GM12878 (cell line): Measurements from ENCODE around the gene CELF2. TPM values are rescaled to one million over a fixed set of nuclear protein-coding genes. Genes with fewer than 3 reads are reported as not detected.
A peak's percentile ranks its signal among the peaks of the same experiment; 100 is the strongest.

ENCODE experiments used
- ATAC-seq: fragments of 200-7000 bp; cut with Tn5 transposase; 3 replicates; pipeline ENCODE4 v1.9.1; 2020; ENCODE audit warnings: mild to moderate bottlenecking, moderate library complexity
- BruUV-seq: library from RNA; stranded (reverse); fragments of 400-500 nt; replicated peaks from 2 replicates; lab custom pipeline; 2021; lab: Mats Ljungman, UMichigan
- CTCF ChIA-PET: fragments of 300-600 bp; sonication (Branson Sonifier 250); formaldehyde crosslinking; extraction: SDS; loops from one replicate; lab custom pipeline; 2021; ENCODE audit warnings: inconsistent platforms; lab: Yijun Ruan, JAX
- POLR2A ChIA-PET: fragments of 350-600 bp; formaldehyde crosslinking; extraction: SDS; loops from one replicate; lab custom pipeline; 2021; ENCODE audit warnings: inconsistent platforms; lab: Charles Lee
- RAD21 ChIA-PET: fragments of 300-600 bp; sonication (Branson Sonifier 250); formaldehyde crosslinking; loops from one replicate; lab custom pipeline; 2023; ENCODE audit warnings: antibody characterized with exemption; ENCODE audit not compliant: unreplicated experiment; lab: Charles Lee
- SMC1A ChIA-PET: fragments of 300-600 bp; sonication (Branson Sonifier 250); formaldehyde crosslinking; loops from one replicate; lab custom pipeline; 2023; ENCODE audit not compliant: unreplicated experiment, uncharacterized antibody; lab: Charles Lee
- DNase-seq: peaks from one replicate; pipeline ENCODE4 v3.0.0-alpha.2; 2011; ENCODE audit warnings: low read depth, low spot score
- FAIRE-seq: peaks from 3 replicates; lab custom pipeline; 2011; peaks lifted over from hg19 to GRCh38; lab: Jason Lieb, UNC
- H2AFZ ChIP-seq: 2 replicates; pipeline ENCODE4 v1.6.0; 2011; ENCODE audit warnings: low read depth, low read length, control low read depth; ENCODE audit not compliant: control insufficient read depth
- H3K27ac ChIP-seq: 2 replicates; pipeline ENCODE4 v1.5.1; 2011; ENCODE audit warnings: control low read depth; ENCODE audit not compliant: control insufficient read depth, insufficient read depth
- H3K27me3 ChIP-seq, 2 experiments: replicated peaks in 1 of 2; 2 replicates each; pipeline versions ENCODE4 v1.6.0 to v1.6.1; 2011; ENCODE audit warnings: low read length in 1 of 2; ENCODE audit not compliant: control insufficient read depth in 2 of 2, insufficient read depth in 2 of 2
- H3K36me3 ChIP-seq, 2 experiments: 2 replicates each; pipeline ENCODE4 v1.5.1; 2011; ENCODE audit warnings: low read length in 1 of 2; ENCODE audit not compliant: control insufficient read depth in 2 of 2, insufficient read depth in 2 of 2
- H3K4me1 ChIP-seq: 2 replicates; pipeline ENCODE4 v1.6.1; 2011; ENCODE audit warnings: mild to moderate bottlenecking, low read length, moderate library complexity, mixed read lengths; ENCODE audit not compliant: control insufficient read depth, insufficient read depth
- H3K4me2 ChIP-seq: 2 replicates; pipeline ENCODE4 v1.6.0; 2011; ENCODE audit warnings: control low read depth; ENCODE audit not compliant: control insufficient read depth, insufficient read depth
- H3K4me3 ChIP-seq: fragments of 200-600 bp; sonication (generic); 2 replicates; pipeline ENCODE4 v1.5.1; 2016
- H3K79me2 ChIP-seq: 2 replicates; pipeline ENCODE4 v1.6.0; 2011; ENCODE audit warnings: low read length; ENCODE audit not compliant: control insufficient read depth, insufficient read depth
- H3K9ac ChIP-seq: 2 replicates; pipeline ENCODE4 v1.8.0; 2011; ENCODE audit warnings: low read length, control low read depth, mixed read lengths; ENCODE audit not compliant: control insufficient read depth, insufficient read depth
- H3K9me3 ChIP-seq: replicated peaks from 3 replicates; pipeline ENCODE4 v1.5.1; 2011; ENCODE audit warnings: mild to moderate bottlenecking, low read length; ENCODE audit not compliant: control insufficient read depth, insufficient read depth
- H4K20me1 ChIP-seq: 2 replicates; pipeline ENCODE4 v1.6.0; 2011; ENCODE audit not compliant: control insufficient read depth, insufficient read depth
- CBFB ChIP-seq: IDR thresholded peaks from 2 replicates; pipeline ENCODE4 v1.6.1; 2016; ENCODE audit warnings: antibody characterized with exemption, low read depth
- HCFC1 ChIP-seq: fragments of 150-350 bp; IDR thresholded peaks from 2 replicates; pipeline ENCODE4 v1.6.1; 2014; ENCODE audit warnings: low read length
- HDGF ChIP-seq: fragments of 450-650 bp; IDR thresholded peaks from 2 replicates; pipeline ENCODE4 v1.6.1; 2016; ENCODE audit warnings: antibody characterized with exemption
- IKZF2 ChIP-seq, 2 experiments: fragments of 450-650 bp; IDR thresholded peaks; 2 replicates each; pipeline ENCODE4 v1.6.1; 2017; ENCODE audit warnings: mild to moderate bottlenecking in 2 of 2, moderate library complexity in 2 of 2
- KLF5 ChIP-seq: fragments of 450-650 bp; IDR thresholded peaks from 2 replicates; pipeline ENCODE4 v1.6.1; 2014; ENCODE audit warnings: mild to moderate bottlenecking; ENCODE audit not compliant: partially characterized antibody
- MTA2 ChIP-seq: fragments of 450-650 bp; IDR thresholded peaks from 2 replicates; pipeline ENCODE4 v1.6.1; 2016; ENCODE audit warnings: low read depth, mild to moderate bottlenecking, moderate library complexity
- POLR2A ChIP-seq: IDR thresholded peaks from 2 replicates; pipeline ENCODE4 v1.6.1; 2011; ENCODE audit warnings: low read depth, mild to moderate bottlenecking, low read length
- RAD21 ChIP-seq: IDR thresholded peaks from 2 replicates; pipeline ENCODE4 v1.6.1; 2011; ENCODE audit warnings: mild to moderate bottlenecking, low read depth, low read length, moderate library complexity; ENCODE audit not compliant: insufficient read depth
- RUNX3 ChIP-seq: IDR thresholded peaks from 2 replicates; pipeline ENCODE4 v1.6.1; 2012; ENCODE audit warnings: low read length, inconsistent platforms
- ZZZ3 ChIP-seq: IDR thresholded peaks from 2 replicates; pipeline ENCODE4 v1.6.1; 2011; ENCODE audit warnings: low read depth; ENCODE audit not compliant: control insufficient read depth, insufficient read length
- WGBS: methylation state at CpG from one replicate; pipeline ENCODE4 v1.1.6; 2016; ENCODE audit warnings: low lambda C conversion rate; ENCODE audit not compliant: insufficient replicate concordance, insufficient coverage; ENCODE audit errors: missing lambda C conversion rate; 5-methylcytosine and 5-hydroxymethylcytosine counted together
- in situ Hi-C: fragments of 300-500 bp; cut with MboI; formaldehyde crosslinking; loops from 9 replicates; pipeline ENCODE4 v1.14.3; 2018; ENCODE audit warnings: mixed read lengths
- intact Hi-C: fragments of 100-400 bp; cut with micrococcal nuclease; formaldehyde crosslinking; loops from one replicate; pipeline ENCODE4 v1.14.2; 2022; ENCODE audit not compliant: unreplicated experiment
- polyA plus RNA-seq, 11 experiments: library from polyadenylated mRNA; depleted of rRNA in 4 of 11; unstranded in 6 of 11; stranded (reverse) in 5 of 11; fragments of >200 nt; fragmentation: Nextera tagmentation in 4 of 11; fragmentation: Illumina TruSeq in 1 of 11; extraction: Ambion mirVana in 4 of 11; extraction: Trizol in 1 of 11; gene quantifications; 1 replicate in 1 of 11; 2 replicates in 10 of 11; pipeline versions ENCODE4 v1.2.1 to v1.2.3, GENCODE V29; 2011 to 2016; ENCODE audit warnings: inconsistent platforms in 2 of 11, missing spikeins in 2 of 11, low read depth in 1 of 11
- total RNA-seq, 4 experiments: library from RNA; depleted of rRNA in 3 of 4; stranded (reverse); fragments of >200 nt in 3 of 4; fragmentation: Illumina TruSeq in 1 of 4; extraction: Trizol in 1 of 4; gene quantifications; 2 replicates each; pipeline versions ENCODE4 v1.2.1 to v1.2.3, GENCODE V29; 2013 to 2021
- TF ChIP-seq, protein P1 (sequence below): fragments of 450-650 bp; IDR thresholded peaks from 2 replicates; pipeline ENCODE4 v1.6.1; 2014; ENCODE audit warnings: mild to moderate bottlenecking

Gene CELF2
- total and polyA plus RNA-seq, 10 of the 15 experiments (the other 5 are each of a cell fraction or from before 2014, with no cell fraction given), result 20.8 to 129 (median 86.3) TPM

DNA sequence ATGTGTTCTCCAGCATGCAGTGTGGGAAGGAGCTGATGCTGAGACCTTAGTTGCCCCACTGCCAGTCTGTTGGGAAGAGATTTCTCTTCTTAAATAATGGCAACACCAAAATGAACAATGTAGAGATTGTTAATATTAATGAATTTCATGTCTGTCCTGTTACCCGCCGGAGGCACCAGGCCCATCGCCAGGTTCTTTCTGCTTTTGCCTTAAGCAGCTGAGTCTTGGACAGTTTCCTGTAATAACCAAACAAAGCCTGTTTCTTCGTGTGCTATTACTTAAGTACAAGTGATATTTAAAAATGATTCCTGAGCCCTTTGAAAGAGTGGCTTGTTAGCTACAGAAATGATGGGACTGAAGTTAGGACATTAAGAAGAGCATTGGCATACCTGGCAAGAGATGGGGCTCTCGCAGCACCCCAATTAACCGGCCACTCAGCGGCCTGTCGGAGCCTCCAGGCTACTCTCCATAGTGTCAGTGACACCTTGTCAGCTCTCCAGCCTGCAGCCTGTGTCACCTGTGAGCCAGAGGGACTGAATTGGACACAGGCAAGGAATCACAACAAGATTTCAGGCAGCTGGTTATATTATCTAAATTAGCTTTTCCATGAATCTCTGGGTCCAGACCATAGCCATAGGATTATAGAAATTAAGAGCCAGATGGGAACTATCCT is 142.0 kb downstream of the CELF2 start (continued):
- TF ChIP-seq IKZF2 (IDR thresholded peaks at IDR 0.05) (no peak), ZZZ3 (no peak)

DNA sequence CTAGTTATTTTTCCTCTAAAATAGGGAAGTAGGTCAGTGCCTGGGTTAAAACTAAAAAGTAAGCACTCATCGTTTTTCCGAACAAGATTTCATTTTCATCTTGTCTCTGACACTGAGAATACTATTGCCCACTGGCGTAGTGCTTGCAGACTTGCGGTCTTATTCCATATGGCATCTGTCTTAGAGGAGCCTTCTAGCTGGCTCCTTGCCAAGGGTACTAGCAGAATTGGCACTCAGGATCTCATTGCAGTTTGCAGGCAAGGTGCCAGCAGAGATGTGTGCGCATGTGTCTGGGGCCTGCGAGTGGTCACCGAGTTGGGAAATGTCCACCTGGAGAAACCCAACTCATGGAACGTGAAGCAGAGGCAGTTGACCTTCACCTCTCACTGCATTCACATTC is 143.4 kb downstream of the CELF2 start:
- Histone ChIP-seq H4K20me1 (no peaks in the 10 kb centered on the region), H3K36me3 (no peaks in the 10 kb centered on the region), H3K4me2 (peak overlapping the region; percentile 45), H3K79me2 (peaks cover 34% of the 10 kb centered on the region), H3K4me1 (peaks cover 28% of the 10 kb centered on the region), H3K9me3 (no peaks in the 10 kb centered on the region), H3K9ac (no peak overlapping the region), H3K27me3 (no peaks in the 10 kb centered on the region), H2AFZ (no peak overlapping the region), H3K27ac (no peak overlapping the region), H3K4me3 (no peak overlapping the region)
- TF ChIP-seq, protein P1, sequence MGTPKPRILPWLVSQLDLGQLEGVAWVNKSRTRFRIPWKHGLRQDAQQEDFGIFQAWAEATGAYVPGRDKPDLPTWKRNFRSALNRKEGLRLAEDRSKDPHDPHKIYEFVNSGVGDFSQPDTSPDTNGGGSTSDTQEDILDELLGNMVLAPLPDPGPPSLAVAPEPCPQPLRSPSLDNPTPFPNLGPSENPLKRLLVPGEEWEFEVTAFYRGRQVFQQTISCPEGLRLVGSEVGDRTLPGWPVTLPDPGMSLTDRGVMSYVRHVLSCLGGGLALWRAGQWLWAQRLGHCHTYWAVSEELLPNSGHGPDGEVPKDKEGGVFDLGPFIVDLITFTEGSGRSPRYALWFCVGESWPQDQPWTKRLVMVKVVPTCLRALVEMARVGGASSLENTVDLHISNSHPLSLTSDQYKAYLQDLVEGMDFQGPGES, result no peak
- TF ChIP-seq CBFB (no peak), KLF5 (no peak), HDGF (no peak), MTA2 (0 out of 2 replicates have a peak, but pooled peaks have one; percentile 21), HCFC1 (no peak), POLR2A (no peak), RUNX3 (0 out of 2 replicates have a peak, but pooled peaks have one; percentile 12), RAD21 (no peak)
- 69% methylated on average over 8 of the region's 8 CpGs for WGBS
- ChIA-PET POLR2A (no interaction called here), SMC1A (interaction anchor here (0.7 to 4.3 kb wide), 8 partner anchors 8 to 112 kb away, joined by 3 to 24 read pairs (median 4); no protein-coding TSS in a partner anchor), RAD21 (interaction anchor here (0.6 to 1.2 kb wide), 4 partner anchors 11 to 85 kb away, joined by 3 read pairs; no protein-coding TSS in a partner anchor), CTCF (interaction anchor here (1.1 to 1.4 kb wide), 2 partner anchors 11 to 109 kb away, joined by 4 to 8 read pairs; no protein-coding TSS in a partner anchor)
- no peak for FAIRE-seq
- no TSS peak for BruUV-seq
- intact Hi-C loops, result loop anchor here (10.0 kb wide), 1 partner anchor 444 kb away; no protein-coding TSS in a partner anchor
- in situ Hi-C loops, result no loop called here
- no peak for DNase-seq
- no peak for ATAC-seq
